ENCODE measurements around the gene SATB2.

Gene SATB2

DNA sequence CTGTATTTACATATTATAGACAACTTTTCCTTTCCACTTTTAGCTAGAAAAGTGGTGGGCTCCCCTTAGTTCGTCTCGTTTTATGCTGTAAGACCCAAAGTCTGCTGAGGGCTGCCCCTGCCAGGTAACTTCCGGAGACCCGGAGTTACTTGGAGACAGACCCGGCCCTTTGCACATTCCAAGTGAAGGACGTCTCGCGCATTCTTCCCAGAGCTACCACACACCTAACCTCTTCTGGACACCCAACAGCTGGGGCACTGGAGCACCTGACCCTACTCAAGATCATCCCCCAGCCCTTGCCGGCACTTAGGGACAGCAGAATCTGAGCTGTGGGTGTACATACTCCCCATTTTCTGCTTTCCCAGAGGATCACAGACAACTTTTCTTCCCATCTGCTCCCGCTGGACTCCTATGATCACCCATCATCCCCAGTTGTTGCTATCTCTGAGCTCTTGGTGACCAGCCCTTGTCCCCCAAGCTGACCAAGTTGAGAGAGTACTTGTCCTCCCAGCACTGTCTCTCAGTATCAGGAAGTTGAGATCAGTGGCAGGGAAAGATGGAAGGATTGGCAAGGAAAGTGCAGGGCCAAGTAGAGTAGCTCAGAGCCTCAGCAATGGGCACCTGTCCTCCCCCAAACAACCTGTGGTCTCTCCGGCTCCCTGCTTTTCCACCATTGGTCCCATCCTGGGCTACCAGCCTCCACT is 8.4 kb upstream of the SATB2 start:
- no peak for DNase-seq

DNA sequence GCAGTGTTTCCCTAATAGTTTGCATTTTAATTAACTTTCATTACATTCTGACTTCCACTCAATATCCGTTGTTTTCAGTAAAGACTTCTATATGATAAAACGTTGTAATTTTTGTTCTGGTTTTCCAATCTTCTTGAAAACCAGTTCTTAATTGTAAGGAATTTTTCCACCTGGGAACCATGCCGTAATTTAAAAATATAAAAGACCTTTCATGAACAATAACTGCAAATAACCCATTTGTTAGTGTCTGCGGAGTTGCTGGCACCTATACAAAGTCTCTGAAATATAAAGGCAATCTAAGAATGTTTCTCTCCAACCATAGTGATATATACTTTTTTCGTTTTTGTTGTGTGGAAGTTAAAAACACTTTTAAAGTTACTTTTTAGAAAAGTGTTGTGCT is 7.7 kb upstream of the SATB2 start:
- no peak for DNase-seq

DNA sequence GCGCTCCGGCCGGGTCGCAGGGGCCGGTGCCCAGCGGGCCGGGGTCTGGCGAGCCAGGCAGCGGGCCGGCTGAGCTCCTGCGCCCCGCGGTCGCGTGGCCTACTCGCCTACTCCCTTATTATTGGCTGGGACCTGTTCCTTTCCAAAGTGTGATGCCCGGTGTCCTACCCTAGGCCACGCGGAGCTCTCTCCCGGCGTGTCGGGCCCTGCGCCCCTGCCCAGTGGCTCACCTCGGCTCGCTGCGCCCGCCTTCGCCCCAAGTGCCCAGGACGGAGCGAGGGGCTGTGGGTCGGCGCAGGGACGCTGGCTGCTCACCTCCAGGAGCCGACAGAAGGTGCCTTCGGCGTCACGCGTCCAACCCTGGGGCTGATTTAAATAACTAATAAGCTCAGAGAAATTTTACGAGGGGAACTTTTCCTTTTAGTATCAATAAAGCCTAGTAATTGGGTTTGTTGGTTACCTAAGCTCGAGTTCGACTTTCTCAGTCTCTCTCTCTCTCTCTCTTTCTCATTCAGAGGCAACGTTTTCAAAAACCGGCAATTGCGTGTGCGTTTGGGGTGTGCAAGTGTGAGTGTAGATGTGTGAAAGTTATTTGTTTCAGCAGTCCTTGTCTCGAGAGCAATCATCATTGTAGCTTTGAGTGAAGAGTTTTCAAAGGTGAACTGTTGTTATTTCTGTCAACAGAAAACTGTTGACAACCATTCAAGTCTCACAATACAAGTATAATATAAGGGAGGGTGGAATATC is 7.0 kb upstream of the SATB2 start:
- no peak for DNase-seq

GRCh38 chr2:199463708-199464605 is 6.2 kb upstream of the SATB2 start:
- DNase-seq, result no peak

DNA sequence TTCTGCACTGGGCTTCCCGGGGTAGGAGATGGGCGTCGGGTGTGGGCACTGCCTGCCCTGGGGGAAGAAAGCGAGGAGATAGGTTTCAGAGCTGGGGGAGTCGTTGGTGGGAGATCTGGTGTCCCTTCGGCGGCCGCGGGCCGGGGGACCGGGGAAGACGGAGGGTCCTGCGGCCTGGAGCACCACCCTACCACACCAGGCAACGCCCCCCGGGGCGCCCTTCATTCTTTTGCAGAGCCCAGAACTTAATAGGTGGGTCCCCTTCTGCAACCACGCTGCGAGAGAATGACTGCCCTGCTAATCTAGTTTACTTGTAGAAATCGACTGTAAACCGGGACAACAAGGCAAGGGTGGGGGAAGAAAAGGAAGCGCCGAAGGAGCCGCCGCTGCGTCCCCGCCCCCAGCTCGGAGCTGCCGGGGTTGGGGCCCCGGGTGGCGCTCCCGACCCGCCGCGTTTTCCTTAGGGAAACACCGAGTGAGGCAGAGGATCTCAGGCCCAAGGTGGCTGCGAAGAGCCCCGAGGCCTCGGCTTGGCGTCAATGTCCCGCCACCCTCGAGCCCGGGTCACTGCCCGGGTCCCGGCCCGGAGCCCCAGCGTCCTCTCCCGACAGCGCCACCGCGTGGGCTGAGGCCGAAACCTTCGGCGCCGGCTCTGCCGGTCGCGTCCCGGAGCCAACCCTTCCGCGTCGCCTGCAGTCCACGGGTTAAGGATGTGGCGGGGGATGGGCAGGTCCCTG is 5.4 kb upstream of the SATB2 start:
- DNase-seq, result no peak

DNA sequence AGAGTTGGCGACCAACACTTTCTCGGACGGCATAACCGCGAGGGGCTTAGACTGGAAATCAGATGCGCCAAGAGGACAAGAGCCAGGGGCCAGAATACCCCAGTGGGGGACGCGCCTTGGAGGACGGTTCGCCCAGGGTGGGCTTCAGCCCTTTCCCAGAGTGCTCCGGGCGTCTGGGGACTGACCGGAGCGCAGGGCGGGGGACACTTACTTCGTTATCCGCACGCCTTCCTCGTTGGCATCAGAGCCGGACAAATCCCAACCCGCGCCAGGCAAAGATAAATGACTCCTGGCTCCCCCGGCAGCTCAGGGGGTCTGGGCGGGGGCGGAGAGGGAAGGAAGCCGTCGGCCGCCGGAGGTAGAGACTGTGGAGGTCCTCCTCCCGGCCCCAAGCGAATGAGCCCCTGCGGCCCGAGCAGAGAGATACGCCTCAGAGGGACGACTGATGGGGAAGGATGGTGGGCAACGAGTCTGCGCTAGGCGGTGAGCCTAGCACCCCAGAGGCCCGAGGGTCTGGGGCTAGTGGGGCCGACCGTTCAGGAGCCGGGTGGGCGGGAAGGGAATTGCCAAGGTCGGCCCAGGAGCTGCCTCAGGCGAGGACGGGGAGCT is 4.7 kb upstream of the SATB2 start:
- no peak for DNase-seq

GRCh38 chr2:199461711-199462346 is 4.1 kb upstream of the SATB2 start:
- no peak for DNase-seq

GRCh38 chr2:199460846-199461710 is 3.3 kb upstream of the SATB2 start:
- DNase-seq, result no peak

DNA sequence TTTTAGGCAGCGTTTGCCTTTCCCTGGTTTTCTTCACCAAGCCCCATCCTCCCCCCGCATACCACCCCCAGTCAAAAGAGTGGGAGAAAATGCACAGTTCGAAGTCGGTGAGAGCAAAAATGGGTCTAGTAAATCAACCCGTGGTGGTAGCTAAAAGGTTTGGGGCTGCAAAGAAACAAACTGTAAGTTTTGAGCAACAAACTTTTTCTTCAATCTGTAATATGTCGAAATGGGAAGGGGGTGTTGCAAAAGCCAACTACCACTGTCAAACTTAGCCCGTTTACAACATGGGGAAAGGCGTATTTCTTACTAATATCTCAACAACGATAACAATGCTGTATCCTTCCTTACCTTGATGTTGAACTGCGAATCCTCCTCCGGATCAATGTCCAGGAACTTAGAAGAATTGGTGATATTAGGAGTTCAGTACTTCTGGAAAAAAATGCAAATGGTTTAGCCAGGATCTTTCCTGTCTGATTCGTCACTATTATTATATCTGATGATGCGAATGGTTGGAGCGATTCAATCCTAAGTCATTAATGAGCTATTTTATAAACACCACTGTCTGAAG is 2.4 kb upstream of the SATB2 start:
- DNase-seq, result no peak

DNA sequence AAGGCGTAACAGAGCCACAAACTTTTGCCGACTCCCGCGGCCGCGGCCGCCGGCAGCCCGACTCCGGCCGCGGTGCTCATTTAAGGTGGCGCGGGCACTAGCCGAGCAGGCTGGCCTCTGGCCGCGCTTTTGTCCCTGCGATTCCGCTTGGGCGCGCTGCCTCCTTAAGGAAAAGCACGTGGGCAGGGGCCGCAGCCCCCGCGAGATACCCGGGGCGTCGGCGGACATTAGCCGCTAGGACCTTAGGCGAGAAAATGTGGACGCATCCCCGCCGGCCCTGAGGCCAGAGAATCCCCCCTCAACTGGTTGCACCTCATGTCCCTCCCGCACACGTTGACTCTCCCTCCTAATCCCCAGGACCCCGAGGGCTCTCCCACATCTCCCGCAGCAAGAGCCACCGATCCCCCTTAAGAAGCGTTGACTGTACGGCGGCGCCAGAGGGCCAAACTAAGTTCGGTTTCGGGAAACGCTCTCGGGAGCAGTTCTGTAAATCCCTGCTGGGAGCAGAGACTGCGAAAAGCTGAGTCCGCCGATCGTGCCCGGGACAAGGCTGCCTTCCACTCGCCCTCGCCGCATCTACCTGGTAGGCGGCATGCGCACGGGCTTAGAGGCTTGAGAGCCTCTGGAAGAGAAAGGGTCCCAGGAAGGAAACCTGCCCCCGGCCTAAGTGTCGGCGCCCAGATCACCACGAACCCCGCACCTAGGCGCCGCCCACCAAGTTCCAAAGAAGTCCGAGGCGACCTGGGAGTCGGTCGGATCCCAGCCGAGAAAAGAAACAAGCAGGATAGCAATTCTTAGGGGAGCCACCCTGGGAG is 1.8 kb upstream of the SATB2 start:
- peak; percentile 57 to 59 for DNase-seq

DNA sequence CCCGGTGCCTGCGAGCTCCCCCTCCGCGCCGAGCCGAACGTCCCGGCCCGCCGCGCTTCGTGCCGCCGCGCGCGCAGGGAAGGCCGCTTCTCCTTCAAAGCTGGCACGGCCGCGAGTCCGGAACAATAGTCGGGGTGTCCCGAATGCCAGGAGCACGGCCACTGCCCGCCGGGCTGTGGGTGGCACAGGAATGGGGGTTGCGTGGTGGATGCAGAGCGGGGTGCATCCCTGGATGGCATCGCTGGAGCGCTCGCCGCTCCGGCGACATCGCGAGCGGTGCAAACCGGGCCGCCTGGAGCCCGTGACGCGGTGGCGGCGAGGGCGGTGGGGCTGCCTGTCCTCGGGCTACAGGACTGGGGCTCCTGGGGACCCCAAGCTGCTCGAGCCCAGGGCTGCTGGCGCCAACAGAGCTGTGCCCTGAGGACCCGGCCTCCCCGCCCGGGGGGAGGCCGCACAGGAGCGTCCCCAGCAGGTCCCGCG is 1.1 kb upstream of the SATB2 start:
- no peak for DNase-seq

- DNase-seq, result no peak
These were observed 468 bp upstream of the SATB2 start for GRCh38 chr2:199458009-199458805.

- no peak for DNase-seq
These were observed 1.2 kb downstream of the SATB2 start for GRCh38 chr2:199456383-199457146.

DNA sequence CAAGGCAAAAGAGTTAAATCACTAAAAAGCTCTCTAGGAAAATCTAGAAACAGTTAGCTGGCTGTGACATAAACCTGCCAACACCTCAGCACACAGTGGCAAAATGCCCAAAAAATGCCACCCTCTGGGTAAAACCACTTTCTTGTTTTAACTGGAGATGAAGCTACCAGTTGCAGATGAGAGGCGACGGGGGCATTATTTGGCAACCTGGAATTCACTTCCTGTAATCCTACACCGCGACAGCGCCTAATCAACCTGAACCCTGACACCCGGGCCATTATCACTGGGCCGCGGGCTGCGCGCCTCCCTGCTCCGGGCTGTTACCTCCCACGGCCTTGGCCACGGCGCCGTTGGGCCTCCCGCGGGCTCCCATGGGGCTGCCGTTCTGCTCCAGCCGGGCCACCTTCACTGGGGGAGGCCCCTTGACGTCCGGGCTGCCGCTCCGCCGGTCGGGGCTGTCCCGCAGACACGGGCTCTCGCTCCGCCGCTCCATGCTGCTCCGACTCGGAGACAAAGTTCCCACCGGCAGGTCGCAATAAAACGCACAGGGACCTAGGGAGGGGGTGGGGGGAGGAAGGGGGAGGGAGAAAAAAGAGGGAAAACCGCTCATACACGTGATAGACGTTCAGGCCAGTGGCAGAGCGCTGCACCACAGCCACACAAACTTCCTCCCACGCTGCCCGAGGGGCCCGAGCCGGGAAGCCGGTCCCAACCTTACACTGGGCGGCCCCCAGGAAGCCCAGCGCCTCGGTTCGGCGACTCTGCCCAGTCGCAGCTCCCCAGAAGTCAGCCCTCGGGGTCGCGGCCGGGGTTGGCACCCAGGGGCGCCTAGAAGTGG is 2.0 kb downstream of the SATB2 start:
- no peak for DNase-seq

DNA sequence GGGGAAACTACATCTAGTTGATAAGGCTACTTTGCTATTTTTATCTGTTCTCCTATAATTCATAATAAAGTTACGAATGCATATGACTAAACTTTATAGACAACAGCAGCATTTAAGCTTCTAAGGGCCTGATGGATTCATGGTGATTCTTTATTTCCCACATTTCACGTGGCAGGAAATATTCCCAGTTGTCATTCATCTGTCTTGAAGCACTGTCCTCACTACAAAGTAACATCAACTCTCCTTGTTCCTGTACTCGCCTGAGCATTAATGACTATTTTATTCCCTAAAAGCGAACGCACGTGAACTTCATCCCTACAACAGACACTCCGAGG is 2.6 kb downstream of the SATB2 start:
- no peak for DNase-seq

DNA sequence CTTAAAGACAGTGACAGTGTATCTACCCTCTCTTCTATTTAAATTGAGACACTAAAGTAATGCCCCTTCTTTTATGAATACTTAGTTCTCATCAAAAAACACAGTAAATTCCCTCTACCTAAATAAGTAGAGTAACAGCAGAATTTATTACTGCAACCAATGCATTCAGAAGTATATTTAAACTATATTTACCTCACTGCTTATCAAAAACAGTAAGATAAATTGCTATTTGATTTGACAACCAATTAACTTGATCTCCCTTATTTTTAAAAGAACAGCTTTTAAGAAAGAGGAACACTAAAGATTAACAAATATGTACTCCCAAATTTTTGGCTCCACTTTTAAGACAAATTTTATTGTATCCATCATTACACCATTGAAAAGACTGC is 4.8 kb downstream of the SATB2 start:
- no peak for DNase-seq

Measured in activated CD4-positive, alpha-beta T cell treated with anti-CD3 and anti-CD28 coated beads, Interleukin-2, amount 50 U/mL, for 4 hours (primary cell).